ENCODE results near the gene NR3C2.

NR3C2 gene

DNA sequence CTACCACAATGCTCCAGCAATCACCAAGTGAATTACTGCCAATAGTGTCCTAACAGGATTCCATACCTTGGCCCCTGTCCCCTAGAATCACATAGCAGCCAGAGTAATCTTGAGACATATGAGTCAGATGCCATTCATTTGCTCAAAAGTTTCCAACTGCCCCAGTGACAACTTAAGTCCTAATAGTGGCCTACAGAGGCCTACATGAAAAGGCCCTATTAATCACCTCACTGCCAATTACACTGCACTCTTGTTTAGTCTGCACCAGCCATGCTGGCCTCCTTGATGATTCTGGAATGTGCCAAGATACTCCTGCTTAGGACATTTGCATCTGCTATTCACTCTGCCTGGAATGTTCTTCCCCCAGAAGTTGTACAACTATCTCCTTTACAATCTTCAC is 130.7 kb downstream of the NR3C2 start:
- DNase-seq (ENCODE audit: low read depth), result no peak

- no peak for DNase-seq (ENCODE audit: low read depth)
These were observed 131.5 kb downstream of the NR3C2 start for GRCh38 chr4:148310756-148311155.

DNA sequence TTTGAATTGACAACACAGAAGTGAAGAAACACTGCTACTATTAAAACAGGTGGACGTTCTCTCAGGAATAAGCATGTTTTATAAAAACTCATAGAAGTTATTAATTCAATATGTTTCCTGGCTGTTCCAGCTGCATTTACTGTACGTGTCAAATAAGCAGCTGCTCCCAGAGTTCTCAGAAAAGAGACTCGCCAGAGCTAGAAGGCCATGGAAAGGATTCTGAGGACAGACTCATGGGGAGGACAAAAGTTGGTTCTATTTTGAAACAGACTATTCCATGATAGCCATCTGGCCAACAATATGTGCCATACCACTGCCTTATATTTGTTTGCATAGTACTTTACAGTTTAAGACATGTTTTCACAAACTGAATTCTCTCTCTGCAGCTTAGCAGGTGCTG is 136.5 kb downstream of the NR3C2 start:
- DNase-seq (ENCODE audit: low read depth), result no peak

DNA sequence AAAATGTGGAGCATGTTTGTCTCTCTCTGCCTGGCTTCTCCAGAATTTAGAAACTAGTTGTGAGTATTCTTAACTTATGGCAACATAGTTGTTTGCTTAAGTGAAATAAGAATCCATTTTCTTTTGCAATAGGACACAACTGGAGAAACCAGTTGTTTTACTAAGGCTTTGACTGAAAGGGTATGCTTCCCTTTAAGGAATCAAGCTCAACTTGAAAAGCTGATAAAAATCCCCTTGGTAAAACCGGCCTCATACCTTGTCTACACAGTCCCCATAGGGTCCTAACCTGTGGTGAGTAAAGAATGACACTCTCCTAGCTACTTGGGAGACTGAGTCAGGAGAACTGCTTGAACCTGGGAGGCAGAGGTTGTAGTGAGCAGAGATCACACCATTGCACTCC is 139.8 kb downstream of the NR3C2 start:
- no peak for DNase-seq (ENCODE audit: low read depth)

DNA sequence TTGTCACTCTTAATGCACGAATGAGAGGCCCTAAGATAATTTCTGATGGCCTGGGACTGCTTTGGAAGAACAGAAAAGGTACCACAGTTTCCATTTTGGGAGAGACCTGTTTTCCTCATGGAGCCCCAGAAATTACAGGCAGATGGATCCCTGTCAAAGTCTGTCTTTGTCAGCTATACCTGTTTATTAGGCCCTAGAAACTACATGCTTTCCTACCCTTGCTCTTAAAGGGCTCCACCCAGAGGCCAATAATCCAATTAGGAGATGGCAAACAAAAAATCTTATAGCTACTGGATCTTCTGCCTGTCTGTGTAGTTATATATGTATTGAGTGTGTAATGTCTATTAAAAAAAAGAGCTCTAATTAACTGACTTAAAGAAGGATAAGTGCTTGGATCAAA is 141.3 kb downstream of the NR3C2 start:
- DNase-seq (ENCODE audit: low read depth), result no peak

DNA sequence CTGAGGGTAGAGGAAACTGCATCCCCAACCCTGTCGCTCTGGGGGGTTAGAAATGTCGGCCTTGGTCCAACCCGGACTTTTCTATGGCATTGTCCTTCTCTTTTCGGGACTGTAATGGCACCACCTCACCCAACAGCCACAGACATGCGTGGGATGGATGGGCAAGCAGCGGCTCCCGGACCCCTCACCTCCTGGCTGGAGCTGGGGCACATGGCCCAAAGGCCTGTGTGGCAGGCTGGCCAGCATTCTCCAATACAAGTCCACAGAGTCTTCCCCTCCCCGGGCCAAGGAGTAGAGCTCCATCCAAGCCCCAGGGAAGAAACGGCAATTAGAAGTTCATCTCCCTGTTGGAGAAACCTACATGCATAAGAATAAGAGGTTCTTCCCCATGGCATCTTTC is 142.9 kb downstream of the NR3C2 start:
- DNase-seq (ENCODE audit: low read depth), result no peak

DNA sequence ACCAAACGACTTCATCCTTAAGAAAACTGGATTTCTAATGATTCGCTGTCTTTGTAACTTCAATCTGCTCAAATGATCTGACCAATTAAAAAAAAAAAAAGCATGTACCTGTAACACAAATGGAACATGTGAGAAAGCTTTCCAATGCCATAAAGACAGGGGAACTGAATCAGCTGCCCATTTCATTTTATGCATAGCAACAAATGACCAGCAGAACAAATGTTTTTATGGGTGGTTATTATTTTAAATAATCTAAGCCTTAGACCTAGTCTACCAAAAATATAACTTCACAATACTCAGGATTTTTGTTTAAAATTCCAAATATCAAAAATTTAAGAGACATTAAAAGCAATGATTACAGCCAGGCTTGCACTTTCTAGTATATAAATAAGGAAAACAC is 145.7 kb downstream of the NR3C2 start:
- DNase-seq (ENCODE audit: low read depth), result no peak

GRCh38 chr4:148295642-148296041 is 146.6 kb downstream of the NR3C2 start:
- DNase-seq (ENCODE audit: low read depth), result no peak

- no peak for DNase-seq (ENCODE audit: low read depth)
These were observed 148.6 kb downstream of the NR3C2 start for GRCh38 chr4:148293571-148293970.

GRCh38 chr4:148292686-148293085 is 149.5 kb downstream of the NR3C2 start:
- no peak for DNase-seq (ENCODE audit: low read depth)

- no peak for DNase-seq (ENCODE audit: low read depth)
These were observed 152.5 kb downstream of the NR3C2 start for GRCh38 chr4:148289740-148290139.

DNA sequence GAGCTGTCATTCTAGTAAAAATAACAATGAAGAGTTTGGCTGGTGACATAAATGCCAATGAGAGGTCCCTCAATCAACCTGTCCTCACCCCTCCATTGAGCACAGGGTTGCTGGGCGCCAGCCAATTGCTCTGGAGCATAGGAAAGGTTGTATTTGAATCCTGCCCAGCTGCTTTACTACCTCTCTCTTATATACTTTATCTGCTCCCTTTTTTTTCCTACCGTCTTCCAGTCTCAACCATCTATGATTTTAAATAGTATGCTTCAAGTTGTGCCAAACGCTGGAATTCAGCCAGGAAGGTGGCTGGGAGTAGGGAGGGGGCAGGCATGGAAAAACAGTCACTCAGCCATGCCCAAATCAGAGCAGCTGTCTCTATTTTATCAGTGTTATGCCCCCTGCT is 153.8 kb downstream of the NR3C2 start:
- no peak for DNase-seq (ENCODE audit: low read depth)

DNA sequence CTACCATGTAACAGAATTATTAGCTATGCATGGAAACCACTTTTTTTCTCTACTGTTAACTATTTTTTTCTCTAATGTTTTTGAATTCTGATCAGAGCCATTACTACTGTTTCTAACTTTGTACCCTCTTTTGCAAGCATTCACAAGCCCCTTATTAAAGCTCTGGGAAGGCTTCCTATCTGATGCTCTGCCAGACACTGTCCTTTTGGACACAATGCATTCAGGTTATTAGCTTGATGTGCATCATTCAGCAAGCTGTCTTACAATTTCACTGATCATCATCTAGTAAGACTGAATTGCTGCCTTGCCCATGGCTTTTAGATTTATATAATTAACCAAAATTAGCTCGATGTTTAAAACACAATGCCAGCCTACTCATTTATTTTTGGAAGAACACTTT is 155.1 kb downstream of the NR3C2 start:
- no peak for DNase-seq (ENCODE audit: low read depth)

DNA sequence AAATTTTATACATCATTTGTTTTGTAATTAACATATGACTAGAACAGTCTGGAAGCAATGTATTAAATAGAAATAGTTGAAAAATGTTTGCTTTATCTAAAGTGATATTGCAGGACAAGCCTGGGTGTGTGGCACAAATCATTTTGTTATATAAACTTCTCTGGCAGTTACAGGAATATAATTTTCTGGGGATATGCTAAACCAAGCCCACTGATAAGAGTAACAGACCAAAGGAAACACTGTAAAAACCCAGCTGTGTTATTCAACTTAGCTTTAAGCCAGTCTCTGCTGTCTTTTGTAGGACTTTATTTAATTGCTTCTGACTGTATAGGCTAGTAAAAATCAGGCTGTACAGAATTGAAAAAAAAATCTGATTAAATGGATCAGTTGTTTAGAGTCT is 156.2 kb downstream of the NR3C2 start:
- DNase-seq (ENCODE audit: low read depth), result no peak

DNA sequence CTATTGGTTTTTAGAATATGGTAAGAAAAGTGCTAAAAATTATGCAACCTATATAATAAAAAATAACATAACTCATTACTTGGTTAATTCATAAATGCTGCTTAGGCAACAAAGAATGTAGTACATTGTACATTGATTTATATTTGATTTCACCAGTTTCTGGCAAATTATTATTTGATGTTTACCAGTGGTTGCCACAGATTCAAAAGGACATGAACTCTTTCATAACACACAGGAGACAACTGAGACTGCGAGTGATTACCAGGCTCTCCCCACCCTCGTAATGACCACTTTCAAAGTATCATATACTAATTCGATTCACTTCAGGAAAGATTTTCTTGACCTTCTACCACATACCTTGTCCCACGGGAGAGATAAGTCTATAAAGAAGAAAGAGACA is 158.5 kb downstream of the NR3C2 start:
- DNase-seq (ENCODE audit: low read depth), result no peak

GRCh38 chr4:148278310-148278709 is 163.9 kb downstream of the NR3C2 start:
- DNase-seq (ENCODE audit: low read depth), result no peak

- no peak for DNase-seq (ENCODE audit: low read depth)
These were observed 166.9 kb downstream of the NR3C2 start for GRCh38 chr4:148275266-148275665.

- DNase-seq (ENCODE audit: low read depth), result no peak
These were observed 168.7 kb downstream of the NR3C2 start for GRCh38 chr4:148273501-148273986.

GRCh38 chr4:148271166-148271565 is 171.0 kb downstream of the NR3C2 start:
- no peak for DNase-seq (ENCODE audit: low read depth)

DNA sequence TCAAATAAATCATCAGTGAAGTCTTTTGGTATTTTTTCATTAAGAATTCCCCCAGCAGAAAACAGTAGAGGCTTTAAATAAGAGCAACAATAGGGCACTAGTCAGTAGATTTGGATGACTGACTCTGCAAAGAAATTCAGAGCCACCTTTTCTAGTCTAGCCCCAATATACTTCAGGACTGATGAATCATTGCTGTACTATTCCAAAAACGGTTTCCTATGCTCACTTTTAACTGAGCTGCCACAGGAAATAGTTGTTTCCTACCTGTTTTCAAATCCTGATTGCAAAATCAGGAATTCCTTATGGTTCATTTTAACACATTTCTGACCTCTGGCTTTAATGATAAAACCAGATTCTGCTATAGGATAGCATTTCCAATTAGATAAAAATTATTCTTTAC is 171.6 kb downstream of the NR3C2 start:
- DNase-seq (ENCODE audit: low read depth), result no peak

DNA sequence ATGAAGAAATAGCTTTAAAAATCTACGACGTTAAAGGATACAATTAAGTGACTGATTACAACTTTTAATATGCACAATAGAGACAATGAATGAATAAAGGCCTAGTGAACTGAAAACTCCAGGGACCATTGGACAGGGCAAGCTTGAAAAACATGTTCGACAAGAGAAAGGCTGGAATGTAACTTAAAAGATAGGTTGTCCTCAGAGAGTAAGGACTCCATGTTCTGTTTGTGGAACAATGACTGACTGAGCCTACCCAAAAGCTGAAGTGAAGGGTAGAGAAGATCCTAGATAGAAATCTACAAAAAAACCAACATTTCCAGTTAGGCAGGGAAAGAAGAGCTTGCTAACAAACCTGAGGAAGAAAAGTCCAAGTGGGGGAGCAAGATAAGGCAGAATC is 173.4 kb downstream of the NR3C2 start:
- DNase-seq (ENCODE audit: low read depth), result no peak

GRCh38 chr4:148266921-148267320 is 175.3 kb downstream of the NR3C2 start:
- DNase-seq (ENCODE audit: low read depth), result no peak

- no peak for DNase-seq (ENCODE audit: low read depth)
These were observed 176.0 kb downstream of the NR3C2 start for GRCh38 chr4:148266240-148266639.

GRCh38 chr4:148265627-148266026 is 176.6 kb downstream of the NR3C2 start:
- DNase-seq (ENCODE audit: low read depth), result no peak

- no peak for DNase-seq (ENCODE audit: low read depth)
These were observed 178.4 kb downstream of the NR3C2 start for GRCh38 chr4:148263802-148264201.
